Calu3 (cell line): ENCODE results near the gene FAM171A2. TPM values are rescaled to one million over a fixed set of nuclear protein-coding genes. Genes with fewer than 3 reads are reported as not detected.
"Not testable (repeated sequence)": the region's sequence is repeated elsewhere in the genome, so short reads cannot be mapped to it uniquely, and the experiment has no call there.

Source experiments
- BruUV-seq: library from RNA; stranded (reverse); fragments of 400-500 nt; replicated peaks from 2 replicates; lab custom pipeline; 2021; lab: Mats Ljungman, UMichigan
- CTCF ChIA-PET: fragments of 300-600 bp; sonication (Branson Sonifier 250); formaldehyde crosslinking; loops from one replicate; lab custom pipeline; 2022; ENCODE audit warnings: antibody characterized with exemption; lab: Charles Lee
- DNase-seq: peaks from one replicate; pipeline ENCODE4 v3.0.0; 2022
- H3K27ac Mint-ChIP-seq: one replicate; pipeline ENCODE4 v1.8.0; 2022; ENCODE audit warnings: mixed read lengths; ENCODE audit not compliant: unreplicated experiment
- H3K27me3 Mint-ChIP-seq: one replicate; pipeline ENCODE4 v1.8.0; 2022; ENCODE audit warnings: mixed read lengths; ENCODE audit not compliant: unreplicated experiment
- H3K36me3 Mint-ChIP-seq: one replicate; pipeline ENCODE4 v1.8.0; 2022; ENCODE audit warnings: mild to moderate bottlenecking, moderate library complexity, mixed read lengths; ENCODE audit not compliant: insufficient read depth, unreplicated experiment
- H3K4me1 Mint-ChIP-seq: one replicate; pipeline ENCODE4 v1.8.0; 2022; ENCODE audit warnings: mild to moderate bottlenecking, low read depth, mixed read lengths; ENCODE audit not compliant: unreplicated experiment
- H3K4me3 Mint-ChIP-seq: one replicate; pipeline ENCODE4 v1.8.0; 2022; ENCODE audit warnings: mild to moderate bottlenecking, low read depth, moderate library complexity, mixed read lengths; ENCODE audit not compliant: unreplicated experiment
- H3K9me3 Mint-ChIP-seq: one replicate; pipeline ENCODE4 v1.8.0; 2022; ENCODE audit warnings: low read depth, mixed read lengths; ENCODE audit not compliant: unreplicated experiment
- CTCF ChIP-seq: fragments of 200-600 bp; IDR thresholded peaks from one replicate; pipeline ENCODE4 v1.8.0; 2022; ENCODE audit warnings: antibody characterized with exemption; ENCODE audit not compliant: unreplicated experiment
- intact Hi-C: fragments of 100-400 bp; cut with micrococcal nuclease; formaldehyde crosslinking; loops from one replicate; pipeline ENCODE4 v1.10.0; 2022; ENCODE audit not compliant: unreplicated experiment
- total RNA-seq: library from RNA; stranded (reverse); gene quantifications from 2 replicates; pipeline ENCODE4 v1.2.3, GENCODE V29; 2022

The FAM171A2 gene
- total RNA-seq, 1 experiment from 2014 or later: 2.0 TPM

- CTCF ChIA-PET: no interaction called here
These were observed 33.3 kb upstream of the FAM171A2 start for GRCh38 chr17:44396946-44397345.

GRCh38 chr17:44394833-44395232 lies 31.2 kb upstream of the FAM171A2 start:
- intact Hi-C loops: no loop called here
- no peak for TF ChIP-seq CTCF
- CTCF ChIA-PET: no interaction called here
- Mint-ChIP-seq H3K4me3 (no peak overlapping the region), H3K9me3 (no peaks in the 10 kb centered on the region), H3K4me1 (no peaks in the 10 kb centered on the region), H3K36me3 (peaks cover 36% of the 10 kb centered on the region), H3K27me3 (no peaks in the 10 kb centered on the region), H3K27ac (no peak overlapping the region)
- no peak for DNase-seq
- BruUV-seq: no TSS peak

More at GRCh38 chr17:44396946-44397345, 33.3 kb upstream of the FAM171A2 start:
- intact Hi-C loops: no loop called here
- no peaks in the 10 kb centered on the region for H3K27me3 Mint-ChIP-seq
- peak overlapping the region; percentile 16 for H3K27ac Mint-ChIP-seq
- no peak for TF ChIP-seq CTCF
- H3K4me3 Mint-ChIP-seq: no peak overlapping the region
- no peaks in the 10 kb centered on the region for H3K4me1 Mint-ChIP-seq
- no peaks in the 10 kb centered on the region for H3K9me3 Mint-ChIP-seq
- no peak for DNase-seq
- H3K36me3 Mint-ChIP-seq: peaks cover 34% of the 10 kb centered on the region
- BruUV-seq: no TSS peak

- CTCF ChIA-PET, H3K4me1 Mint-ChIP-seq, intact Hi-C loops, H3K4me3 Mint-ChIP-seq, H3K9me3 Mint-ChIP-seq, DNase-seq, H3K27ac Mint-ChIP-seq, H3K27me3 Mint-ChIP-seq, BruUV-seq: not testable (repeated sequence)
- peaks cover 35% of the 10 kb centered on the region for H3K36me3 Mint-ChIP-seq
These were observed 30.5 kb upstream of the FAM171A2 start for GRCh38 chr17:44394112-44394511.

GRCh38 chr17:44390250-44390870 lies 26.7 kb upstream of the FAM171A2 start:
- no peak for TF ChIP-seq CTCF
- no peak for DNase-seq

GRCh38 chr17:44389723-44390202 lies 26.1 kb upstream of the FAM171A2 start:
- H3K4me1 Mint-ChIP-seq: peaks cover 7% of the 10 kb centered on the region
- CTCF ChIA-PET: no interaction called here

More at GRCh38 chr17:44390250-44390870, 26.7 kb upstream of the FAM171A2 start:
- Mint-ChIP-seq H3K27me3 (no peaks in the 10 kb centered on the region), H3K4me3 (no peak overlapping the region), H3K27ac (no peak overlapping the region), H3K9me3 (no peaks in the 10 kb centered on the region), H3K36me3 (peaks cover 23% of the 10 kb centered on the region), H3K4me1 (peaks cover 7% of the 10 kb centered on the region)
- CTCF ChIA-PET: no interaction called here
- intact Hi-C loops: no loop called here
- no TSS peak for BruUV-seq

More at GRCh38 chr17:44389723-44390202, 26.1 kb upstream of the FAM171A2 start:
- Mint-ChIP-seq H3K36me3 (peaks cover 29% of the 10 kb centered on the region), H3K9me3 (no peaks in the 10 kb centered on the region), H3K27me3 (peaks cover 1% of the 10 kb centered on the region), H3K4me3 (no peak overlapping the region), H3K27ac (no peak overlapping the region)
- TF ChIP-seq CTCF: no peak
- no peak for DNase-seq
- BruUV-seq: no TSS peak
- intact Hi-C loops: no loop called here
